NCI-H2081 treated with DMSO at 0.1 percent for 48 hours (cell line): ENCODE results near the gene TRABD2B.

ENCODE experiments used
- DNase-seq: peaks from one replicate; lab custom pipeline; 2025; lab: John Stamatoyannopoulos, UW

The TRABD2B gene

DNA sequence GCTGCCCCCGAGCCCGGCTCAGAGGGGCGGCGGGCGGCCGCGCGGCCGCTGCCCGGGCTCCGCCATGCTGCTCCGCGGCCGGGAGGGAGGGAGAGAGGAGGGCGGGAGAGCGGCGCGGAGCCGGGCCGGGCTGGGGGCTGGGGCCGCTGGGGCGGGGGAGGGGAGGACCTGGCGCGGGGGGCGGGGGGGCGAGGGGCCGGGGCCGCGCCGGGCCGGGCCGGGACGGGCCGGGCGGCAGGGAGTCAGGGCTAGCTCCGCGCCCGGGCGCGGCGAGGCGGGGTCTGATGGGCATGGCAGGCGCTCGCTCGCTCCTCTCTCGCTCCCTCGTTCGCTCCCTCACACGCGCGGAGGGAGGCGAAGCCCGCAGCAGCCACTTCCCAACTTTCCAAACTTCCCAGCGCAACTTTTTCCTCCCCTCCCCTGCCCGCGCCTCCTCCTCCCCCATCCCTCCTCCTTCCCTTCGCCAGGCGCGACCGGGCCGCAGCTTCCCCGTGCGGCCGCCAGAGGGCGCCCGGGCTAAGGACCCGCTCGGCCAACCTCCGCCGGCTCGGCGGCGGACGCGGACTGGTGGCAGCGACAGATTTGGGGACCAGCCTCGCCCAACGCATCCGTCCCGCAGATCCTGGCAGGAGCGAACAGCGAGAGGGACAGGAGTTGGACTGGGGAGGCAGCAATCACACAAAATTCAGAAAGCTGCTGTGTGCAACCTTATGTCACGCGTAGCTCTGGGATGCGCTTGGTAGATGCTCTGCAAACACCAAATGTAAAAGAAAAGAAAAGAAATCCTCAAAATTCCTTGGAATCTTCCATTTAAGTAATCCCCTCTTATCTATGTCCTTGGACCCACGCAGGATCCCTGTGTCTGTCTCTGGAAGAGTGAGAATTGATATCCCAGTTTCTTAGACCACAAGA, at the start of gene TRABD2B:
Gene TRABD2B, minus strand, starts transcription at position 97 of the 912 bp plus-strand sequence.
- no peak for DNase-seq

DNA sequence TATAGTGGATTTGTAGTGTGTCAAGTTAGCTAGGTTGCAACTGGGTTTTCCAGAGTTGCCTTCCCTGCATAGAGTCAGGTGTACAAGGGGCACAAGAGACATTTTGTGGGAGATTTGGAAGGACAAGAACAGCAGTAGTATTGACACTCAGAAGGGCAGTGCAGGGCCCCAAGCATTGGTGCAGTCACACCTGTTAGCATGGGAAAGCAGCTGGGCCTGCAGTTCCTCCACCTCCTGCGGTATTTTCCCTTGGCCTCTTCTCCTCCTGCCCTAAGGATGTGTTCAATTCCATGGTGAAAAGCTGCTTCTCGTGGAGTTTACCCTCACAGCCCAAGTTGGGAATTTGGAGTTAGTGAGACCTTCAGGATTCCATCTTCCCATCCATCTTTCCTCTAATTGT, 47.1 kb upstream of the TRABD2B start:
- no peak for DNase-seq

DNA sequence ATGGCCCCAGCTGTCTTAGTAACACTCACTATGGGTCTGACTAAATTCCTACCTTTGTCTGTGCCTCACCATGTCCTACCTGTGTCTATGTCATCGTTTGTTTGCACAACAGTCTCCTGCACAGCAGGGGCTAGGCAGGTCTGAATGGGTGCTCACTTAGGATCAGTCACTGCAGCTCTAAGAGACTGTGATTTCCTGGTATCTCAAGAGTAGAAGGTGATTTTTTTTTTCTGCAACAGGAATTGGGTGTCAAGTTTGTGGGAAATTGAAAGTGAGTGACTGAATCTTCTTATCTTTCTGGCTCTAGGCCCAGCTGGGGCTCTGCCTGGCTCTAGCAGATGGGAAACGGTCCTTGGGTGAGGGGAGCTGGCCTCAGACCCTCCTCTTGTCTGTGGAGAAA, 46.4 kb upstream of the TRABD2B start:
- no peak for DNase-seq

DNA sequence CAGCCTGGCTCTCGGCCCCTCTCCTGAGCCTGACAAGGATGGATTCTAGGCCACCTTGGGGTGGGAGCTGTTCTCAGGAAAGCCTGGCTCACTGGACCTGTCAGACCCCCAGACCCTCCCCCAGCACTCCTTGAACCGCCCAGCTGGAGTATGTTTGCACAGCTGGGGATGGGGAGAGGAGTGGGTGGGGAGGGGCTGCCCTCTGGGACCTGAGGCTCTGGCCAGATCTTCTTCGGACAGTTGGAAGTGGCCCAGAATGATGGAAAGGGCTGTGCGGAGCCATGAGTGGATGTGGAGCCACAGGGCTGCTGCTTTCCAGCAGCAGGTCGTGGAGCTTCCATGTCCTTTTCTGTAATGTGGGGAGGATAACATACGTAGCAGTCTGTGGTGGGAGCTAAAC, 43.0 kb upstream of the TRABD2B start:
- no peak for DNase-seq

DNA sequence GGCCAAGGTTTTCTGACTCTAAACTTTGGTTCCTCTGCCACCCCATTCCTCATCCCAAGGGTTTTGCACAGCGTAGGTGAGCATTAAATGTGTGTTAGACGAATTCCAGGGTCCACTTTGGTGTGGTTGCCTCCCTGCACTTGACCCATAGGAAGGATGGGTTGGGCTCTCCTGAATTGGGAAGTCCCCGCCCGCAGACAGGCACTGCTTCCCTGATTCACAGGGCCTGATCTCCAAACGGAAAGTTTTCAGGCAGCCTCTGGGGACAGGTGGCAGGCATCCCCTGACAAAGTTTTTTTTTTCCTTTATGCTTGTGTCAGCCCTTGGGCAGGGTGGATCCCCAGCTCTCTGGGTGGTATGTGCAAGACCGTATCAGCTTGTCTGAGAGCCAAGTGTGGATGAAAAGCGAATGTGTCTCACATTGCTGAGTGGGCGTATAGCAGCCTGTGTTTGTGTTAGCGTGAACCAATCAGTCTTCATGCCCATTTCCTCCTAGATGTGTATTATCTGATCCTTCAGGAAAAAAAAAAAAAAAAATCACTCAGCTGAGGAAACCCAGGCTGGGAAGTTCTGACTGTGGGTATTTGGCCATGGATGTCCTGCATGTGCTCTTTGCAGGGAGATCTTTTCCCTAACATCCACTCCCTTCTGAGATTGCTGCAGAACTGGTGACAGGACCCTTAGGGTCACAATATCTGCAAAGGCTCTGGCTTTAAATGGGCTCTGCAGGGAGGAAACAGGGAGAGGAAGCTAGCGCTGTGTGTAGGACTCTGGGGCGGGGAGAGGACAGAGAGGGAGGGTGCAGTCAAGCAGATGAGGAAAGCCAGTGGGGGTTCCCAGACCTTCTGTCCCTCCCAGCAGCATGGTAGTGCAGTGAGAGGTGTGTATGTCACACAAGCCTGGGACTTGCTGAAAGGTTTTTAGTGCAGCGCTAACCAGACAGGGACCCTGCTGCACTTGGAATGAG, 42.2 kb upstream of the TRABD2B start:
- DNase-seq: no peak

DNA sequence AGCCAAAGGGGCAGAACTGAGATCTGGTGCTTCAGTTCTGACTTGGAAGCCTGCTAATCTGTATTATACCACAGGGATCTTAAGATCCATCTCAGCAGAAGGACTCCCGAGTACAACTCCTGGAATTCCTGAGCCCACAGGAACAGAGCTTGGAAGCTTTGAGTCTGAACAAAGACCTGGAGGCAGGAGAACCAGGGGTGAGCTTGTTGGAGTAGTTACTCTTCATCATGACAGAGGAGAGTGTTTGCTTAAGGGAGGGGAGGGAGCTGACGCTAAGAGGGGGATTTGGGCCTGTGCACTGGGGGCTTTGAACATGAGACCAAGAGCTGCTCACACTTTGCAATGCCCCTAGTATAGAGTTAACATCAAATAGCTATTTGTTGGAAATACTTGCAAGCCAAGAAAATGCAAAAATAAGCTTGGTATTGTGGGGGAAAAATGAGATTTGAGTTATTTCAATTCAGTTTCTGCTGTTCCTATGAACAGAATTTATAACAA, 41.1 kb upstream of the TRABD2B start:
- DNase-seq: no peak

DNA sequence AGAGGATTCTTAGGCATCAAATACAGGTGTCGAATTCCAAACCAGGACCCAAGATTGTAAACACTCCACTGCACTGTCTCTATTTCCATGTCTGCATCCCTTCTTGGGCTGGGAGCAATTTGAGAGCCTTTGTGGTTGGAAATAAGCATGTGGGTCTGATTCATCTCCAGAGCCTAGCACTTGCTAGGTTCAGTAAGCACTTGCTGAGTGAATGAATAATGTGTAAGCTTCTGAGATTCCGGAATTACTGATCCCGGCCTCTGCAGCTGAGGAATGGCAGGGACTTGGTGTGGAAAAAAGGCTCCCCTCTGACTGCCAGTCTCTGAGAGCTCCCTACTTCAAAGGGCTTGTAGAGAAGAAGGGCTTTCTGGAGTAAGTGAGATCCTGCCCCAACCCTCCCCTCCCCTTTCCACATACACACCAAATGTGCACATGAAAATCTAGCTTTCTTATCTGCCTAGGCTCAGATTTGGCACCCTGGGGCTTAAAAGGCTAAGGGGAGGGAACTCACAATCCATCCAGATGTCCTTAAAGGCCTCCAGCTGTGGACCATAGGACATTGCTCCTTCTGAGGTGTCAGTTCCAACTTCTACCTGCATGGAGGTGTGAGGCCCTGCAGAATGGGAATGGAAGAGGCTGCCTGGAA, 39.6 kb upstream of the TRABD2B start:
- no peak for DNase-seq

DNA sequence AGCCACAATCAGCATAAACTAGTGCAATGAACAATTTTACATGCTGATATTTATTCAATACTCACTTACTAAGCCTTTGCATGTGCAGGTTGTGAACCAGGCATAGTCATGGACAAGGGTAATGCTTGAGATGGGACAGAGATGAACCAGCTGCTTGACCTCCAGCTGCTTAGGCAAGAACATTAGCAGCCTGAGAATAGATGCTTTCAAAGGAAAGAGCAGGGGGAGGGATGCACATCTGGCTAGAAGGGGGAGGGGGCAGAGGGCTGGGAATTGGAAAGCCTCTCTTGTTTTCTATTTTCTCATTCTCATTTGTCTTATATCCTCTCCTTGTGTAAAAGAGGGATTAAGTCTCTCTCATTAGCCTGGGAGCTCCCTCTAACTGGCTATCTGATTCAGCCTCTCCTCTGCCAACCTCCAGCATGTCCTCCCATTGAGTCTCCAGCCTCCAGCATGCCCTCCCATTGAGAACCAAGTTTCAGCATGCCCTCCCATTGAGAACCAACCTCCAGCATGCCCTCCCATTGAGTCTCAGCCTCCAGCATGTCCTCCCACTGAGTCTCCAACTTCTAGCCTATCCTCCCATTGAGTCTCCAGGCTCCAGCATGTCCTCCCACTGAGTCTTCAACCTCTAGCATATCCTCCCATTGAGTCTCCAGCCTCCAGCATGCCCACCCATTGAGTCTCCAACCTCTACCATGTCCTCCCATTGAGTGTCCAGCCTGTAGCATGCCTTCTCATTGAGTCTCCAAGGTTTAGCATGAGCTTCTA, 38.4 kb upstream of the TRABD2B start:
- no peak for DNase-seq

DNA sequence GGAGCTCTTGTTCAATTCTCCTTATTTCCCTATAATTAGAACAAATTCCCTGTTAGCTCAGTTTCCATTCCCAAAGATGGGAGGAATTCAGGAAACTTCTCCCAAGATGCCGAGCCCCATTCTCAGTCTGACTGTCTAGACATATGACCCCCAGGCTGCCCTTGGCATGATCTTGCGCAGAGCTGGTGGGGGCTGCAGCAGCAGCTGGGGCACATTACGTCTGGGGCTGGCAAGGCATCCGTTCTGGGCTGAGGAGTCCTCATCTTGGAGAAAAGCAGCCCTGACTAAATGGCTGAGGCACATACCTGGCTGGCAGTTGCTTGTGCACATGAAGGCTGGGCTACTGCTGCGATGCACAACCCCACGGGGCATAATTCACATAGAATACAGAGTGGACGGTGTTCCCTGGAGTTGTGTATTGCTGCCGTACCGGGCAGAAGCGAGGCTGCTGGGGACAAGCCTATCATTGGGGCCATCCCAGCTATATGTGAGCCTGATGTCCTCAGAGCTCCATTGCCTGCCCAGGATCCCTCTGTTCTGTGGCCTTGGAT, 36.4 kb upstream of the TRABD2B start:
- DNase-seq: no peak

DNA sequence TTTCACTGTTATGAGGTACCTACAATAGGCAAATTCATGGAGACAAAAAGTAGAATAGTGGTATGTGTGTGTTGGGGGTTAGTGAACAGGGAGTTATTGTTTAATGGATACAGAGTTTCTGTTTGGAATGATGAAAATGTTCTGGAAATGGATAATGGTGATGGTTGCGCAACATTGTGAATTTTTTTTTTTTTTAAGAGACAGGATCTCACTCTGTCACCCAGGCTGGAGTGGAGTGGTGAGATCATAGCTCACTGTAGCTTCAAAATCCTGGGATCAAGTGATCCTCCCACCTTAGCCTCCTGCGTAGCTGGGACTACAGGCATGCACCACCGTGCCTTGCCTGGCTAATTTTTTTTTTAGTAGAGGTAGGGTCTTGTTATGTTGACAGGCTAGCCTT, 34.5 kb upstream of the TRABD2B start:
- DNase-seq: no peak

DNA sequence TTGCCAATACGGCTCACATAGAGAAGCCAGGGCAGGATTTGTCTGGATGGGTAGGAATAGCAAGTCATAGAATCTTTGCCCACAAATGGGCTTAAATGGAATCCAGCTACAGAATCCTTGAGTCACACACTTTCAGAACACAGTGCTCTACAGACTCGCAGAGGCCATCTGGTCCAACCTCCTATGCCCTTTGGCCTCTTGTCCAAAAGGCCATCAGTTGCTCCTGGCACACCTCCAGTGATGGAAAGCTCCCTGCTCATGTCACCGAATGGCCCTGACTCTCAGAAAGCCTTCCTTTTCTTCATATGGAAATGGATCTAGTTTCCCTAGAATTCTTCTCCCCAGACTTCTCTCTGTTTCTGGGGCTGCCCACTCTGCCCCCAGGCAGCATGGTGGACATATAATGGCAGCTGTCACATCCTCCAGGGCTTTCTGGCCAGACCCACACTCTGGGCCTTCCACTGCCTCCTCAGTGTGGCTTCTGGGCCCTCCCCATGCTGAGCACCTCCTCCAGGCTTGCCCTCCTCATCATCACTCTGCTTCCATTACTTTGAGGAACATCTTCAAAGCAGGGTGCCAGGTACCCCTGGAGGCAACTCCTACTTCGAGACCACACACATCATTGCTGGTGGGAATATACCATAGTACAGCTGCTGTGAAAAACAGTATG, 33.6 kb upstream of the TRABD2B start:
- DNase-seq: no peak

DNA sequence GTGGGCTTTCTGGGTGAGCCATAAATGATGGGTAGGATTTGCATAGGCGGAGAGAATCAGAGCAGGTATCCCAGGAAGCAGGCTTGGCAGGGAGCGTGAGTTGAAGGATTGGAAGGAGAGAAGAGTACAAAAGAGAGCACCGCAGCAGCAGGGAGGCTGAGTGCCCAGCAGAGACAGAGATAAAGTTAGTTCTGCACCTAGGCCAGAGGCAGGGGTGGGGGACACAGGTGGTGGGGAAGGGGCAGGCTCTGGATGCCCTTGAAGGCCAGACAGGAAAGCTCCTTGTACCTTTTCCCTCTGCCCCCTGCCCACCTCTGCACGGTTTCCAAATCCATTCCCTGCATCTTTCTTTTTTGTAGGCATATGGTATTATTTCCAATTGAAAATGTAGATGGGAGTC, 33.0 kb upstream of the TRABD2B start:
- DNase-seq: no peak

DNA sequence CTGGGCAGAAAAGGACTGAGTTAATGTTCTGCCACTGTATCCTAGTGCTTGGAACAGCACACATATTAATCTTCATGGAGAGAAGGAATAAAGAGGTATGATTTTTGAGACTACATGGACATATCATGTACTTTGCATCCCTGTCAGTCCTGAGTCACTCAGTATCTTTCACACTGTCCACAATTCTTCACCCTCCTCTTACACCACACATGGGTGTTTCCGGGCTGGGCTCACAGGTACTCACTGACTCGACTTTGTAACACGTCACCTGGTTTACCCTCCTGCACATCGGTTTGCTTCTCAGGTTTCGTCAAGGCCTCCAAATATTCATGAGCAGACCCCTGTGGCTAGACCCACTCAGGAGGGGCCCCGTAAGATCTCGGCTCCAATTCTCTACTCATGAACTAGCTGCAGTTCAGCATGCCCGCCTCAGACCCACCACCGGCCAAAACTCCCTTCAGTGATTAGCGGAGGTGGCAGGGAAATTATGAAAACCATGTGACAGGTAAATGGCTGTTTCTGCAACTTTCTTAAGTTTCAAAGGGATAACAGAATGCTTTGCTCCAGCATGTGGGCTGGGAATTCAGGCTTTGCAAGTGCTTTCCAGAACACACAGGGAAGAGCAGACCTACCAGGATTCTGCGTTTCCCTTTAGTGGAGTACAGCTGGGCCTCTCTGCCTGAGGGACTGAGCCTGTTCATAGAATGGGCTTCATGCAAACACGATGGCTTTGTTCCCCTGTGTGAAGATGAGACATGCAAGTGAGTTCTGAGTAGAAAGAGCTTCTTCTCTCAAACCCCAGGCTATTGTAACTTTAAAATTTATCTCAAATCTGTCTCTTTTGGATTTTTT, 31.3 kb upstream of the TRABD2B start:
- no peak for DNase-seq

DNA sequence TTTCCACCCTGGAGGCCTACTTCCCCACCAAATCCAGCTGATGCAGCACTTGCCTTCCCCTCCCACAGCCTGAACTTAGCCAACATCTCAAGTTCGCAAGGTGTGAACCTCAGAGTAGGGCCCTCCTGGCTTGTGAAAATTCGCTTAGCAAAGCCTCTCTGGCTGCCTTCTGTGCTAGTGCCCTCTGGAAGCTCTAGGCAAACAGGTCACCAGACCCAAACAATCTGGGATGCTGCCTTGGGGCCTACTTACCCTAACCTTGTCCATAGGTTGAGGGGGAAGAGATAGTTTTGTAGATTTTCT, 30.3 kb upstream of the TRABD2B start:
- DNase-seq: no peak

DNA sequence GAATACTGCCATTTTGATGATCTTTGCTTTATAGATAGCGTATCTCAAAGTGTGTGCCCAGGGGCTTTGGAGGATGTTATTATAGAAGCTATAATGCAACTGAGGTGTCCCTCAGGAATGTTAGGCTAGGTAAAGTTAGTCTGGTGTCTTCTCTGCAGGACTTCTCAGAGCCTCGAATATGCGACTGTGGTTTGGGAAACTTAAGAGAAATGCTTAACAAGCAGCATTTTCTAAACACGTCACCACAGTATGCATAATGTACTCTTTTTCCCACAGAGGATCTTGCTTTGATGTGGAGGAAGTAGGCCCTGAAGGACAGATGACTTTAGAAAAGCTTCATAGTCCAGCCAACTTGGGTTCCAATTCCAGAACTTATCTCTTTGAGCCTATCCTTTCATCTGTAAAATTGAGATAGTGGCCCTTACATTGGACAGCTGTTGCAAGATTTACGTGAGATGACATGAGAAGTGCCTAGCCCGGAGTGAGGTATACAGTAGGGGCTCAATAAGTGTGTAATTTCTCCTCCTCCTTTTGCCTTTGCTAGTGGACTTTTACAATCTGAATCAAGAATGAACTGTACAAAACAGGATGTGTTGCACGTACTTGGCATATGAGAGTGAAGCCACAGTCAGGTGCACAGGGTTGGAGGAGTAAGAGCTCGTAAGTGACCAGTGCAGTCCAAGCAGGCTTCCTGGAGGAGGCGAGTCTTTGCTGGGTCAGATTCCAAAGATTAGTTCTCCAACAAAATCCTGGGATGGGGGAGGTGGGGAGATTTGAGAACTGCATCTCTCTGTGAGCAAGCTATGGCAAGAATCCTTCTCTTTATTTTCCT, 29.7 kb upstream of the TRABD2B start:
- no peak for DNase-seq

DNA sequence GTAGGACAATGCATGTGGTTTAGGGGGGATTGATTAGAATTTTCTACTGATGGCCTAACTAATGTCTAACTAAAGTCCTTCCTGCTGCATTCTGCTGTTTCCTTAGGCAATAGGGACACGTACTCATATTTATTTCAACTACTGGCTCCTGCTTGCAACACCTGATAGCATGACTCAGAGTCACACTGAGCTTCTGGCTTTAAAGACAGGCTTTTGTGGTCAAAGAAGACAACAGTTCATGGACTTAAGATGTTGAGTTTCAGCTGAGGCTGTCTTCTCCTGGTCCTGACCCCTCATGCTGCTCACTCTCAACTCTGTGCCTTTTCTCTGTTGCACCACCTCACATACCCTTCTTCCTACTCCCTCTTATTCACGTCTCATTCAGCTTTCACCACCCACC, 29.1 kb upstream of the TRABD2B start:
- no peak for DNase-seq

DNA sequence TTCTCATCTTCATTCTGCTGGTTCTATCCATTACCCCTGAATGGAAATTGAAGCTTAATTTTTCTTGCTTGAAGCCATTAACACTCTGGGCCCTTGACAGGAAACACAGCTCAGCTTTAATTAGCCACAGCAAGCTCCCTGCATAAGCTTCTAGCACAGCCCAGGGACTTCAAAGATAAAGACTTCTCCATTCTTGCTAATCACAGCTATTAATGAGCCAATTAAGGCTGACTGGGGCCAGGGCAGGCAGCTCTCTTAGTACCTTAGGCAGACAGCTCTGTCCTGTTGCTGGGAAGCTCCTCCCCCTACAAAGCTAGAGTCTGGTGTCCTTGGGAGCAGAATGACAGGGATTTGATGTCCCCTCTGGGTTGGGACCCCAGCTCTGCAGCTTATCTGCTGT, 27.9 kb upstream of the TRABD2B start:
- DNase-seq: no peak

DNA sequence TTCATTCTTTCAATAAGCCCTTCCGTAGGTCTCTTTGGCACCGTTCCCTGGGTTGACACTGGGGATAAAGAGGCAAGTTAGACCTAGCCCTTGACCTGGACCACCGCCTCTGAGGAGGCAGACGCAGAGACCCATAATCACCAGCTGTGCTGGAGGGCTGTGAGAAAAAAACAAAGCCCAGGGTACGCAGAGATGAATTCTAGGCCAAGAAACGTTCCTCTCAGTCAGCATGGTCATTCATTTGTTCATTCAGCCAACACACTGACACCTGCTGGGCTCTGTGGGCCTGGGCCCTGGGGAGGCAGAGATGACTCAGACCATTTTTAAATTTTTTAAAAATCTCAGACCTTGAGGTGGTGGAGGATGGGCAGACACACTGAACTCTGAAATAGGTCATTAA, 26.3 kb upstream of the TRABD2B start:
- DNase-seq: no peak

DNA sequence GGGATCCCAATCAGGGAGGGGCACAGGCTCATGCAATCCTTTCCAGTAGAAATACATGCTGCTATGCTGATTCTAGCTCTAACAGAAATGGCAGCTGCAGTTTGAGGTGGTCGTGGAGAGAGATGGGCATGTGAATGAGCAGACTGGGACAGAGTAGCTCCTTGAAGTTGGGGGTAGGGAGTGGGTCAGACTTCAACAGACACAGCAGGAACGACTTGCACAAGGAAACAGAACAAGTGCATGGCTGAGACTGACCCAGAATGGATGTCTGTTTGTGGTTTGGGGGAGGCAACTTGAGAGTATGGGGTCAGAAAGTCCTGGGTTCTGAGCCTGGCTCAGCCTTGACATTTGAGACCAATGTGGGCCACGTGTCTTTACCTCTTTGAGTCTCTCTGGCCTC, 25.1 kb upstream of the TRABD2B start:
- DNase-seq: no peak
